Osteoblast (primary cell): Measurements from ENCODE around the gene LRRC45. TPM values are rescaled to one million over a fixed set of nuclear protein-coding genes. Genes with fewer than 3 reads are reported as not detected.

Experiments
- DNase-seq: peaks from one replicate; pipeline ENCODE4 v3.0.0; 2011; ENCODE audit warnings: low spot score, mixed read lengths; ENCODE audit not compliant: insufficient read length; ENCODE audit errors: missing footprints
- H2AFZ ChIP-seq: 2 replicates; pipeline ENCODE4 v1.6.0; 2011; ENCODE audit warnings: mild to moderate bottlenecking, low read length
- H3K27ac ChIP-seq: 2 replicates; pipeline ENCODE4 v1.5.1; 2011; ENCODE audit warnings: mild to moderate bottlenecking, low read depth, low read length, moderate library complexity
- H3K27me3 ChIP-seq: 2 replicates; pipeline ENCODE4 v1.6.0; 2012; ENCODE audit warnings: mild to moderate bottlenecking, control low read depth, inconsistent platforms, low read length, moderate library complexity; ENCODE audit not compliant: insufficient read depth
- H3K36me3 ChIP-seq: 2 replicates; pipeline ENCODE4 v1.5.1; 2011; ENCODE audit warnings: mild to moderate bottlenecking, low read length, control low read depth, moderate library complexity; ENCODE audit not compliant: insufficient read depth
- H3K4me1 ChIP-seq: 2 replicates; pipeline ENCODE4 v1.5.1; 2011; ENCODE audit warnings: mild to moderate bottlenecking, low read length, control low read depth, moderate library complexity; ENCODE audit not compliant: insufficient read depth
- H3K4me2 ChIP-seq: 2 replicates; pipeline ENCODE4 v1.6.0; 2011; ENCODE audit warnings: mild to moderate bottlenecking, low read length; ENCODE audit not compliant: insufficient read depth
- H3K4me3 ChIP-seq: fragments of 200-600 bp; sonication (generic); 3 replicates; pipeline ENCODE4 v1.5.1; 2012; ENCODE audit warnings: mild to moderate bottlenecking, low read length, inconsistent platforms; ENCODE audit not compliant: insufficient read depth
- H3K79me2 ChIP-seq: 2 replicates; pipeline ENCODE4 v1.6.0; 2012; ENCODE audit warnings: mild to moderate bottlenecking, low read length, control low read depth, inconsistent platforms; ENCODE audit not compliant: insufficient read depth
- H3K9me3 ChIP-seq: 2 replicates; pipeline ENCODE4 v1.5.1; 2011; ENCODE audit warnings: low read depth, low read length, control low read depth
- H4K20me1 ChIP-seq: 2 replicates; pipeline ENCODE4 v1.6.0; 2012; ENCODE audit warnings: mild to moderate bottlenecking, low read length, control low read depth; ENCODE audit not compliant: insufficient read depth
- CTCF ChIP-seq: IDR thresholded peaks from 2 replicates; pipeline ENCODE4 v1.5.1; 2011; ENCODE audit warnings: mild to moderate bottlenecking, low read depth, low read length, moderate library complexity; ENCODE audit errors: extremely low read depth
- total RNA-seq: library from RNA; depleted of rRNA; stranded (reverse); fragments of >200 nt; gene quantifications from 2 replicates; pipeline ENCODE4 v1.2.3, GENCODE V29; 2012

The LRRC45 gene
- total RNA-seq, 1 donor: 13.4 TPM

GRCh38 chr17:82076018-82076784 is 53.1 kb downstream of the LRRC45 start:
- DNase-seq: no peak
- H3K36me3 ChIP-seq: peaks cover 20% of the 10 kb centered on the region

GRCh38 chr17:82076785-82077591 is 53.9 kb downstream of the LRRC45 start:
- H3K36me3 ChIP-seq: peaks cover 21% of the 10 kb centered on the region
- no peak overlapping the region for H3K4me3 ChIP-seq
- H3K9me3 ChIP-seq: no peaks in the 10 kb centered on the region
- H3K27ac ChIP-seq: no peak overlapping the region
- DNase-seq: no peak
- H3K4me1 ChIP-seq: no peaks in the 10 kb centered on the region
- no peak overlapping the region for H3K4me2 ChIP-seq
- TF ChIP-seq CTCF: no peak
- no peaks in the 10 kb centered on the region for H3K79me2 ChIP-seq
- no peaks in the 10 kb centered on the region for H4K20me1 ChIP-seq
- H2AFZ ChIP-seq: no peak overlapping the region
- no peaks in the 10 kb centered on the region for H3K27me3 ChIP-seq

More at GRCh38 chr17:82076018-82076784, 53.1 kb downstream of the LRRC45 start:
- no peaks in the 10 kb centered on the region for H3K9me3 ChIP-seq
- H3K27me3 ChIP-seq: no peaks in the 10 kb centered on the region
- no peak overlapping the region for H3K27ac ChIP-seq
- H3K4me2 ChIP-seq: no peak overlapping the region
- H3K4me3 ChIP-seq: no peak overlapping the region
- no peak for TF ChIP-seq CTCF
- H3K4me1 ChIP-seq: no peaks in the 10 kb centered on the region
- no peak overlapping the region for H2AFZ ChIP-seq
- H4K20me1 ChIP-seq: no peaks in the 10 kb centered on the region
- H3K79me2 ChIP-seq: no peaks in the 10 kb centered on the region

- peaks cover 29% of the 10 kb centered on the region for H3K36me3 ChIP-seq
Observed at GRCh38 chr17:82077617-82078358, 54.7 kb downstream of the LRRC45 start.

More at GRCh38 chr17:82077617-82078358, 54.7 kb downstream of the LRRC45 start:
- Histone ChIP-seq H3K27ac (no peak overlapping the region), H3K4me3 (no peak overlapping the region), H2AFZ (no peak overlapping the region), H3K9me3 (no peaks in the 10 kb centered on the region), H4K20me1 (no peaks in the 10 kb centered on the region), H3K4me2 (no peak overlapping the region), H3K79me2 (no peaks in the 10 kb centered on the region), H3K4me1 (no peaks in the 10 kb centered on the region), H3K27me3 (no peaks in the 10 kb centered on the region)
- DNase-seq: no peak
- no peak for TF ChIP-seq CTCF
